A549 treated with CpdA at 1 μM for 4 hours (cell line): ENCODE data around the gene MPHOSPH9. TPM values are rescaled to one million over a fixed set of nuclear protein-coding genes. Genes with fewer than 3 reads are reported as not detected.

Experiments used
- total RNA-seq: library from RNA; stranded (reverse); fragments of 200-300 nt; extraction: Qiagen RNA extraction; gene quantifications from 5 replicates; pipeline ENCODE4 v1.2.3, GENCODE V29; 2022; ENCODE audit warnings: low read depth

MPHOSPH9 gene, protein sequence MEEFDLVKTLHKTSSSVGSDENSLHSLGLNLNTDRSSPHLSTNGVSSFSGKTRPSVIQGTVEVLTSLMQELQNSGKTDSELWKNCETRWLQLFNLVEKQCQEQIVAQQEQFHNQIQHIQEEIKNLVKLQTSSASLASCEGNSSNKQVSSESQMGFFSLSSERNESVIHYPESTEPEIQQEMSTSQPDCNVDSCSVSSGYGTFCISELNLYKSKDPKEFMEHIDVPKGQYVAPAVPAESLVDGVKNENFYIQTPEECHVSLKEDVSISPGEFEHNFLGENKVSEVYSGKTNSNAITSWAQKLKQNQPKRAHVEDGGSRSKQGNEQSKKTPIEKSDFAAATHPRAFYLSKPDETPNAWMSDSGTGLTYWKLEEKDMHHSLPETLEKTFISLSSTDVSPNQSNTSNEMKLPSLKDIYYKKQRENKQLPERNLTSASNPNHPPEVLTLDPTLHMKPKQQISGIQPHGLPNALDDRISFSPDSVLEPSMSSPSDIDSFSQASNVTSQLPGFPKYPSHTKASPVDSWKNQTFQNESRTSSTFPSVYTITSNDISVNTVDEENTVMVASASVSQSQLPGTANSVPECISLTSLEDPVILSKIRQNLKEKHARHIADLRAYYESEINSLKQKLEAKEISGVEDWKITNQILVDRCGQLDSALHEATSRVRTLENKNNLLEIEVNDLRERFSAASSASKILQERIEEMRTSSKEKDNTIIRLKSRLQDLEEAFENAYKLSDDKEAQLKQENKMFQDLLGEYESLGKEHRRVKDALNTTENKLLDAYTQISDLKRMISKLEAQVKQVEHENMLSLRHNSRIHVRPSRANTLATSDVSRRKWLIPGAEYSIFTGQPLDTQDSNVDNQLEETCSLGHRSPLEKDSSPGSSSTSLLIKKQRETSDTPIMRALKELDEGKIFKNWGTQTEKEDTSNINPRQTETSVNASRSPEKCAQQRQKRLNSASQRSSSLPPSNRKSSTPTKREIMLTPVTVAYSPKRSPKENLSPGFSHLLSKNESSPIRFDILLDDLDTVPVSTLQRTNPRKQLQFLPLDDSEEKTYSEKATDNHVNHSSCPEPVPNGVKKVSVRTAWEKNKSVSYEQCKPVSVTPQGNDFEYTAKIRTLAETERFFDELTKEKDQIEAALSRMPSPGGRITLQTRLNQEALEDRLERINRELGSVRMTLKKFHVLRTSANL
- 16.1 to 32.0 TPM (median 23.9 TPM) in 5 replicates for total RNA-seq

DNA sequence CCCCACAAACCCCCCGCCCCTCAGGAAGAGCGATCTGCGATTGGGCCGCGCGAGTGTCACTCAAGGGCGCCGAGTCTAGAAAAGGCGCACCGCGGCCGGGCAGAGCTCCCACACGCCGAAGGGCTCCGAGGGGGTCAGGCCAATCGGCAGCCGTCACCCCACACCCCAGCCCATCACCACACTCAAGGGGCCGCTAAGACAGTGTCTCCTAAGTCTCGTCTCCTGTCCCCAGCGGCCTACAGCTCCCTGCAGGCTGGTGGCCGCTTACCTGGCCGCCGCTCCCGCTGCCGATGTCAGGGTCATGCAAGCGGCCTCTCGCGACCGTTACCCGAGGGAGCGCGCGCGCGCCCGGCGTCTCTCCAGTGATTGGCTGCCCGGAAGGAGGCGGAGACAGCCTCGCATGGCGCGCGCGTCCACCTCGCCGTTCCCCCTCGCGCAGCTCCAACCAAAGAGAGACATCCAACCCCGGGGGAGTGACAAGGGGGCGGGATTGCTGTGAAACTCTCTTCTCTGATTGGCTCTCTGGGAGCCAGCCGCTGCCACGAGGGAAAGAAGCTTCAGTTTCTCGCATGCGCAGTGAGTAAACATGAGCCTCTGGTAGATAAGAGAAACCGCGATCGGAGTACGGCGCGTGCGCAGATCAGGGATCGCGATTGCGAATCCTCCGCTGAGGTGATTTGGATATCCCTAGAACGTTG, at the start of gene MPHOSPH9, which contains the start of gene MTRFR:
Gene MPHOSPH9, minus strand, starts transcription at position 335 of the 698 bp plus-strand sequence. CDS start 2,777 bp downstream, outside the sequence.
Gene MTRFR, plus strand, starts transcription at position 630 of the 698 bp plus-strand sequence. CDS start 20,239 bp downstream, outside the sequence.

DNA sequence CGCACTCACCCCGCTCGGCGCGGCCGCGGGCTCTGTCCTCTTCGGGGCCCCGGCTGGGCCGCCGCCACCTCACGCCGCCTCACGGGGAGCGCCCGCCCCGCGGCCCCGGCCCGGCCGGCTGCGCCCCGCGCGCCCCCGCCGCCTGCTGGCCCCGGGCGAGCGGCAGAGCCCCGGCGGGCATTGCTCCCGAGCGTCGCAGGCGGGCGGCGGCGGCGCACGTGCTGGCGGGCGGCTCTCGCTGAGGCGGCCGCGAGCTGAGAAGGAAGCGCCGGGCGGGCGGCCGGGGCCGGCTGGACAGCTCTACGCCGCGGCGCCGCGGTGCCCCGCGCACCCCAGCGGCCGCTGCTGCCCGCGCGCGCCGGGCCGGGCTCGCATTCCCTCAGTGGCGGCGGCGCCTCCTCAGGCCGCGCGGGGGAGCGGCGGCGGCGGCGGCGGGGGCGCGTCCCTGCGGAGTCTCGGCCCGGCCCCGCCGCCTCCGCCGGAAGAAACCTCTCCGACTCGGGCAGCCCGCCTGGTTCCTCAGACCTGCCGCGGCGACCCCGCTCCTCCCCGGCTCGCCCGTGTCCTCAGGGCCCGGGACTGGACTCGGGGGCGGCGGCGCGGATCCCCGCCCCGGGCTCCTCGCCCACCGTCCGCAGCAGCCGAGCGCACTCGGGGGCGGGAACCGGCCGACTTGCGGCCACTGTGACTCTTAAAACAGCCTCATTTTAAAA, 82.0 kb downstream of the MPHOSPH9 start, which contains the start of gene PITPNM2:
Gene PITPNM2, minus strand, starts transcription at position 347 of the 713 bp plus-strand sequence. CDS start 116,500 bp downstream, outside the sequence.

Other genes with a start within 250 kb of the MPHOSPH9 start
- gene PITPNM2, start 82.1 kb downstream of the MPHOSPH9 start, total RNA-seq, result 13.8 to 20.0 TPM (median 16.4 TPM) in 5 replicates
- gene MTRFR, start 295 bp upstream of the MPHOSPH9 start, total RNA-seq, result 12.8 to 21.0 TPM (median 16.0 TPM) in 5 replicates
- gene CDK2AP1, start 38.7 kb upstream of the MPHOSPH9 start, total RNA-seq, result 99.6 to 167 TPM (median 161 TPM) in 5 replicates
- gene SBNO1, start 131.7 kb upstream of the MPHOSPH9 start, total RNA-seq, result 20.5 to 29.8 TPM (median 25.6 TPM) in 5 replicates
- 47.8 to 58.0 TPM (median 51.4 TPM) in 5 replicates for gene KMT5A, start 151.0 kb upstream of the MPHOSPH9 start, total RNA-seq
- 1.5 to 1.7 TPM (median 1.7 TPM) in 5 replicates for gene RILPL2, start 203.5 kb upstream of the MPHOSPH9 start, total RNA-seq
- 16.9 to 20.6 TPM (median 19.1 TPM) in 5 replicates for gene SNRNP35, start 225.0 kb upstream of the MPHOSPH9 start, total RNA-seq